Measurements from ENCODE around the gene HTT.

Gene HTT

DNA sequence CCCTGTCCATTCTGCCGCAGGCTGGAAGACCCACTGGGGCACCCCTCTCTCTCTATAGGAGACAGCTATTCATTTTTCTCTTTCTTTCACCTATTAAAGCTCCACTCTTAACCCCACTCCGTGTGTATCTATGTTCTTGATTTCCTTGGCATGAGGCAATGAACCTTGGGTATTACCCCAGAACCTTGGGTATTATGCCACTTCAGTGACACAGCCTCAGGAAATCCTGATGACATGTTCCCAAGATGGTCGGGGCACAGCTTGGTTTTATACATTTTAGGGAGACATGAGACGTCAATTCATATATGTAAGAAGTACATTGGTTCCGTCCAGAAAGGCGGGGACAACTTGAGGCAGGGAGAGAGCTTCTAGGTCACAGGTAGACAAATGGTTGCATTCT is 13.5 kb upstream of the HTT start:
- no peak overlapping the region for H3K27ac ChIP-seq (ENCODE audit: low read length)
- no peaks in the 10 kb centered on the region for H3K4me1 ChIP-seq (ENCODE audit: low read length)
- H3K4me2 ChIP-seq (ENCODE audit: low read depth, low read length) = no peak overlapping the region
- H3K79me2 ChIP-seq (ENCODE audit: low read length) = no peaks in the 10 kb centered on the region
- no peaks in the 10 kb centered on the region for H3K9me2 ChIP-seq (replicated peaks; ENCODE audit: insufficient read depth, low read length)
- TF ChIP-seq EZH2 (optimal IDR thresholded peaks at IDR 0.05; ENCODE audit: low read depth, low read length) (no peak), EZH2phosphoT487 (IDR thresholded peaks at IDR 0.05; ENCODE audit: low read length) (no peak)
- TF ChIP-seq, protein P1, sequence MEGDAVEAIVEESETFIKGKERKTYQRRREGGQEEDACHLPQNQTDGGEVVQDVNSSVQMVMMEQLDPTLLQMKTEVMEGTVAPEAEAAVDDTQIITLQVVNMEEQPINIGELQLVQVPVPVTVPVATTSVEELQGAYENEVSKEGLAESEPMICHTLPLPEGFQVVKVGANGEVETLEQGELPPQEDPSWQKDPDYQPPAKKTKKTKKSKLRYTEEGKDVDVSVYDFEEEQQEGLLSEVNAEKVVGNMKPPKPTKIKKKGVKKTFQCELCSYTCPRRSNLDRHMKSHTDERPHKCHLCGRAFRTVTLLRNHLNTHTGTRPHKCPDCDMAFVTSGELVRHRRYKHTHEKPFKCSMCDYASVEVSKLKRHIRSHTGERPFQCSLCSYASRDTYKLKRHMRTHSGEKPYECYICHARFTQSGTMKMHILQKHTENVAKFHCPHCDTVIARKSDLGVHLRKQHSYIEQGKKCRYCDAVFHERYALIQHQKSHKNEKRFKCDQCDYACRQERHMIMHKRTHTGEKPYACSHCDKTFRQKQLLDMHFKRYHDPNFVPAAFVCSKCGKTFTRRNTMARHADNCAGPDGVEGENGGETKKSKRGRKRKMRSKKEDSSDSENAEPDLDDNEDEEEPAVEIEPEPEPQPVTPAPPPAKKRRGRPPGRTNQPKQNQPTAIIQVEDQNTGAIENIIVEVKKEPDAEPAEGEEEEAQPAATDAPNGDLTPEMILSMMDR (IDR thresholded peaks at IDR 0.05; ENCODE audit: low read length) = no peak
- H3K36me3 ChIP-seq (replicated peaks; ENCODE audit: insufficient read depth, low read length) = no peaks in the 10 kb centered on the region
- no peak overlapping the region for H3K9ac ChIP-seq (ENCODE audit: low read length)
- H4K20me1 ChIP-seq (ENCODE audit: insufficient read depth, low read length) = no peaks in the 10 kb centered on the region
- H3F3A ChIP-seq (ENCODE audit: insufficient read depth, low read length) = no peaks in the 10 kb centered on the region
- no peaks in the 10 kb centered on the region for H3K9me3 ChIP-seq (replicated peaks; ENCODE audit: insufficient read depth, low read length)
- no peak overlapping the region for H2AFZ ChIP-seq (ENCODE audit: low read length)
- DNase-seq = no peak
- no peak overlapping the region for H3K4me3 ChIP-seq (ENCODE audit: low read length)
- peaks cover 49% of the 10 kb centered on the region for H3K27me3 ChIP-seq (replicated peaks; ENCODE audit: insufficient read depth, low read length)

DNA sequence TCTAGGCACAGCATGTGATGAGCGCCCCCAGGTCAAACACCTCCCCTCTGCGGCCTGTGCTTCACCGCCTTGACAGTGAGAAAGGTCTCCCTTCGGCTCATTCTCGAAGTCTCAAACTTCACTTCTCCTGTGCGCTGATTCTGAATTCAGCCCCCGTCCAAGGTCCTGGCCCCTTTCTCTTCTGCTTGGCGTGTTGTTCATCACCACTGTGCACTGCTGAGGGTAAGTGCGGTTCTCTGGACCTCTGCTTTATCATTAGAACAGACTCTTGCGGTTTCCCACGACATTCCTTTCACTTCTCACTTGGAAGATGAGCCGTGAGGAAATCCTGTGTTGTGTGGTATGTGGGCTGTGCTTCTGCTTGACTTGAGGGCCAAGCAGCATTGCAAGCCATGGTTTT is 12.0 kb upstream of the HTT start:
- peak; percentile 50 for DNase-seq
- Histone ChIP-seq H2AFZ (ENCODE audit: low read length) (no peak overlapping the region), H3K4me2 (ENCODE audit: low read depth, low read length) (no peak overlapping the region)

DNA sequence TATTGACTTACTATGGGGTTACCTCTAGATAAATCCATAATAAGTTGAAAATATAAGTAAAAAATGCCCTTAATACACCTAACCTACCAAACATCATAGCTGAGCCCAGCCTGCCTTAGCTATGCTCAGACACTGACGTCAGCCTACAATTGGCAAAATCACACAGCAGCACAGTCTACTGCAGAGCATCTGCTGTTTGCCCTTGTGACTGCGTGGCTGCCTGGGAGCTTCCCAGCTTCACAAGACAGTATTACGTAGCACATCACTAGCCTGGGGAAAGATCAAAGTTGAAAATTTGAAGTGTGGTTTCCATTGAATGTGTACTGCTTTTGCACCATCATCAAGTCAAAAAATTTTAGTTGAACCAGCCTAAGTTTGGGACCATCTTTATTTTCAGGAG is 8.9 kb upstream of the HTT start:
- Histone ChIP-seq H3K27me3 (replicated peaks; ENCODE audit: insufficient read depth, low read length) (peaks cover 48% of the 10 kb centered on the region), H3K9ac (ENCODE audit: low read length) (no peak overlapping the region), H3K27ac (ENCODE audit: low read length) (no peak overlapping the region)

More for the DNA sequence above, 12.0 kb upstream of the HTT start:
- Histone ChIP-seq H4K20me1 (ENCODE audit: insufficient read depth, low read length) (no peaks in the 10 kb centered on the region), H3K9ac (ENCODE audit: low read length) (no peak overlapping the region), H3K79me2 (ENCODE audit: low read length) (no peaks in the 10 kb centered on the region), H3K36me3 (replicated peaks; ENCODE audit: insufficient read depth, low read length) (no peaks in the 10 kb centered on the region), H3K4me1 (ENCODE audit: low read length) (no peaks in the 10 kb centered on the region), H3K9me2 (replicated peaks; ENCODE audit: insufficient read depth, low read length) (no peaks in the 10 kb centered on the region), H3K27ac (ENCODE audit: low read length) (no peak overlapping the region), H3F3A (ENCODE audit: insufficient read depth, low read length) (no peaks in the 10 kb centered on the region), H3K4me3 (ENCODE audit: low read length) (no peak overlapping the region), H3K27me3 (replicated peaks; ENCODE audit: insufficient read depth, low read length) (peaks cover 50% of the 10 kb centered on the region), H3K9me3 (replicated peaks; ENCODE audit: insufficient read depth, low read length) (no peaks in the 10 kb centered on the region)
- TF ChIP-seq, protein P1 (IDR thresholded peaks at IDR 0.05; ENCODE audit: low read length) = no peak
- TF ChIP-seq EZH2 (optimal IDR thresholded peaks at IDR 0.05; ENCODE audit: low read depth, low read length) = no peak

More for the DNA sequence above, 8.9 kb upstream of the HTT start:
- H3F3A ChIP-seq (ENCODE audit: insufficient read depth, low read length) = no peaks in the 10 kb centered on the region
- no peak overlapping the region for H3K4me3 ChIP-seq (ENCODE audit: low read length)
- DNase-seq = no peak
- no peaks in the 10 kb centered on the region for H3K36me3 ChIP-seq (replicated peaks; ENCODE audit: insufficient read depth, low read length)
- TF ChIP-seq EZH2phosphoT487 (IDR thresholded peaks at IDR 0.05; ENCODE audit: low read length) (no peak), EZH2 (optimal IDR thresholded peaks at IDR 0.05; ENCODE audit: low read depth, low read length) (no peak)
- TF ChIP-seq, protein P1 (IDR thresholded peaks at IDR 0.05; ENCODE audit: low read length) = no peak
- no peaks in the 10 kb centered on the region for H4K20me1 ChIP-seq (ENCODE audit: insufficient read depth, low read length)
- H3K9me3 ChIP-seq (replicated peaks; ENCODE audit: insufficient read depth, low read length) = no peaks in the 10 kb centered on the region
- H3K79me2 ChIP-seq (ENCODE audit: low read length) = no peaks in the 10 kb centered on the region
- no peaks in the 10 kb centered on the region for H3K4me1 ChIP-seq (ENCODE audit: low read length)
- no peak overlapping the region for H2AFZ ChIP-seq (ENCODE audit: low read length)
- no peaks in the 10 kb centered on the region for H3K9me2 ChIP-seq (replicated peaks; ENCODE audit: insufficient read depth, low read length)
- H3K4me2 ChIP-seq (ENCODE audit: low read depth, low read length) = no peak overlapping the region
